Sigmoid colon (tissue), 7 donors: ENCODE data around the gene USP40. TPM values are rescaled to one million over a fixed set of nuclear protein-coding genes. Genes with fewer than 3 reads are reported as not detected.

Experiments used
- DNase-seq: peaks from one replicate; pipeline ENCODE4 v3.0.0-alpha.2; 2019
- H3K27ac ChIP-seq, 4 donors: fragments of 200-600 bp; sonication (generic); one replicate each; pipeline ENCODE4 v1.5.1; 2016 to 2019; ENCODE audit warnings: mild to moderate bottlenecking in 1 of 4
- H3K27me3 ChIP-seq, 3 donors: fragments of 200-600 bp; sonication (generic); one replicate each; pipeline ENCODE4 v1.5.1; 2019; ENCODE audit warnings: mild to moderate bottlenecking in 1 of 3
- H3K36me3 ChIP-seq, 4 donors: fragments of 200-600 bp; sonication (generic); one replicate each; pipeline ENCODE4 v1.5.1; 2016 to 2019
- H3K4me1 ChIP-seq, 4 donors: fragments of 200-600 bp; sonication (generic); one replicate each; pipeline ENCODE4 v1.5.1; 2017 to 2019
- H3K4me3 ChIP-seq, 4 donors: fragments of 200-600 bp; sonication (generic); one replicate each; pipeline ENCODE4 v1.5.1; 2017 to 2019; ENCODE audit warnings: mild to moderate bottlenecking in 2 of 4, moderate library complexity in 1 of 4
- H3K9me3 ChIP-seq, 4 donors: fragments of 200-600 bp in 3 of 4; sonication (generic) in 3 of 4; one replicate each; pipeline versions ENCODE4 v1.5.1 to v1.6.1; 2013 to 2019
- EP300 ChIP-seq, 4 donors: sonication (generic); formaldehyde crosslinking; IDR thresholded peaks; one replicate each; pipeline ENCODE4 v1.6.1; 2017; ENCODE audit warnings: antibody characterized with exemption in 4 of 4
- POLR2A ChIP-seq, 2 donors: fragments of 450-650 bp; IDR thresholded peaks; one replicate each; pipeline ENCODE4 v1.6.1; 2016; ENCODE audit warnings: antibody characterized with exemption in 2 of 2, mild to moderate bottlenecking in 2 of 2, moderate library complexity in 2 of 2
- POLR2AphosphoS5 ChIP-seq, 4 donors: sonication (generic); formaldehyde crosslinking; IDR thresholded peaks; one replicate each; pipeline ENCODE4 v1.6.1; 2017; ENCODE audit warnings: antibody characterized with exemption in 4 of 4
- WGBS, 2 donors: extraction: QIAGEN DNeasy Blood & Tissue Kit; methylation state at CpG; one replicate each; pipeline ENCODE4 v1.1.7; 2013; 5-methylcytosine and 5-hydroxymethylcytosine counted together
- intact Hi-C: fragments of 100-400 bp; cut with DNase I; formaldehyde crosslinking; loops from one replicate; pipeline ENCODE4 v1.15.1; 2023
- polyA plus RNA-seq, 3 donors: library from polyadenylated mRNA; stranded (reverse); fragments of 200-250 nt; gene quantifications; one replicate each; pipeline ENCODE4 v1.2.3, GENCODE V29; 2013
- total RNA-seq, 4 donors: library from RNA; depleted of rRNA; stranded (reverse); fragments of >200 nt; gene quantifications; one replicate each; pipeline ENCODE4 v1.1.0, GENCODE V29; 2016
- TF ChIP-seq, protein P1 (sequence below), 4 experiments: fragments of 450-650 bp in 3 of 4; fragments of 200-600 bp in 1 of 4; IDR thresholded peaks; one replicate each; pipeline ENCODE4 v1.5.1; 2016 to 2019; ENCODE audit warnings: antibody characterized with exemption in 4 of 4, mild to moderate bottlenecking in 3 of 4, moderate library complexity in 2 of 4
- donor health status: healthy with polysubstance abuse.
- donor health status: Bipolar disorder and iron deficiency.
- donor health status: healthy.

Gene USP40
- total and polyA plus RNA-seq, 7 donors, result 9.6 to 34.5 (median 23.4) TPM

DNA sequence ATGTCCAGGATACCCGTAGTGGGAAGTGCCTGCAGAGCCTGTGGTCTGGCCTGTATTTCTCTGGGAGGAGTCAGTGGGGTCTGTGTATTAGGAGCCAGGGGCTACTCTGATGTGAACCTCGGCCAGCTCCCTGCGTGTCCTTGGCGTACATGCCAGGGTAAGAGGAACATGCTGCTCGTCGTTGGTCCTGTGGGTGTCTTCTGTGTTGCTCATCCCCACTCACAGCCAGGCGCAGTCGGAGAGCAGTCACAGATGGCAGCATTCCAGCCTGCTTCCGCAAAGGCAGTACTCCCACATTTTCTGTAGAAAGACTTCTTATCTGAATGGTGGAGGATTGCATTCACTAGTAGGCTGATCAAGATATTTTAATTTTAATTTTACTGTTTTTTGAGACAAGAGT lies 127.4 kb downstream of the USP40 start:
- Histone ChIP-seq H3K27ac (no peak overlapping the region), H3K4me3 (no peak overlapping the region), H3K9me3 (no peaks in the 10 kb centered on the region), H3K27me3 (no peaks in the 10 kb centered on the region), H3K36me3 (peaks cover 5 to 82% (median 17%) of the 10 kb centered on the region in 4 donors), H3K4me1 (peaks cover 0 to 7% (median 1%) of the 10 kb centered on the region in 4 donors)
- peak; percentile 74 for DNase-seq
- WGBS, 2 donors, result 88 to 90% methylated on average over 9 of the region's 9 CpGs
- no peak for TF ChIP-seq POLR2A (IDR thresholded peaks at IDR 0.05)
- TF ChIP-seq, protein P1, sequence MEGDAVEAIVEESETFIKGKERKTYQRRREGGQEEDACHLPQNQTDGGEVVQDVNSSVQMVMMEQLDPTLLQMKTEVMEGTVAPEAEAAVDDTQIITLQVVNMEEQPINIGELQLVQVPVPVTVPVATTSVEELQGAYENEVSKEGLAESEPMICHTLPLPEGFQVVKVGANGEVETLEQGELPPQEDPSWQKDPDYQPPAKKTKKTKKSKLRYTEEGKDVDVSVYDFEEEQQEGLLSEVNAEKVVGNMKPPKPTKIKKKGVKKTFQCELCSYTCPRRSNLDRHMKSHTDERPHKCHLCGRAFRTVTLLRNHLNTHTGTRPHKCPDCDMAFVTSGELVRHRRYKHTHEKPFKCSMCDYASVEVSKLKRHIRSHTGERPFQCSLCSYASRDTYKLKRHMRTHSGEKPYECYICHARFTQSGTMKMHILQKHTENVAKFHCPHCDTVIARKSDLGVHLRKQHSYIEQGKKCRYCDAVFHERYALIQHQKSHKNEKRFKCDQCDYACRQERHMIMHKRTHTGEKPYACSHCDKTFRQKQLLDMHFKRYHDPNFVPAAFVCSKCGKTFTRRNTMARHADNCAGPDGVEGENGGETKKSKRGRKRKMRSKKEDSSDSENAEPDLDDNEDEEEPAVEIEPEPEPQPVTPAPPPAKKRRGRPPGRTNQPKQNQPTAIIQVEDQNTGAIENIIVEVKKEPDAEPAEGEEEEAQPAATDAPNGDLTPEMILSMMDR (IDR thresholded peaks at IDR 0.05), result no peak
- no peak for TF ChIP-seq POLR2AphosphoS5 (IDR thresholded peaks at IDR 0.05)
- no peak for TF ChIP-seq EP300 (IDR thresholded peaks at IDR 0.05)
- intact Hi-C loops, result no loop called here

DNA sequence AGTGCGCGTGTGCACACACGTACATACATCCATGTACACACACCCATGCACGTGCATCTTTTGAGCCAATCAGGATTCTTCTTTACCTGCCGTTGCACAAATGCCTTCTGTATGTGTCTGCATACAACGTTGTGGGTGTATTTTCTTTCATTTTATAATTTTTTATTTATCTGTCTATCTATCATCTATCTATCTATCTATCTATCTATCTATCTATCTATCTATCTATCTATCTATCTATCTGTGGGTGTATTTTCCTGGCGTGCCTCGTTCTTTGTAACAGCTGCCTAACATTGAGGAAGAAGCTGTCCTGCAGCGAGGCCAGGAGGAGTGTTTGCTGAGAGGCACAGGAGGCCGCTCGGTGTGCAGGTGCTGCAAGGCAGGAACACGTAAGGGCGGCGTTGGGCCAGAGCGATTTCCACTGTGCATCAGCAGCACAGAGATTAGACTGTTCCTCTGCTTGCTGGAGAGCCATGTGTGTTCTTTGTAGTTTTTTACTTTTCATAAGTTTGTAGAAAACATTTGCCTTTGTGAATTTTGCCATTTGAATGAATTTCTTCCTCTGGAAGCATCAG lies 127.9 kb downstream of the USP40 start:
- DNase-seq, result peak; percentile 53

DNA sequence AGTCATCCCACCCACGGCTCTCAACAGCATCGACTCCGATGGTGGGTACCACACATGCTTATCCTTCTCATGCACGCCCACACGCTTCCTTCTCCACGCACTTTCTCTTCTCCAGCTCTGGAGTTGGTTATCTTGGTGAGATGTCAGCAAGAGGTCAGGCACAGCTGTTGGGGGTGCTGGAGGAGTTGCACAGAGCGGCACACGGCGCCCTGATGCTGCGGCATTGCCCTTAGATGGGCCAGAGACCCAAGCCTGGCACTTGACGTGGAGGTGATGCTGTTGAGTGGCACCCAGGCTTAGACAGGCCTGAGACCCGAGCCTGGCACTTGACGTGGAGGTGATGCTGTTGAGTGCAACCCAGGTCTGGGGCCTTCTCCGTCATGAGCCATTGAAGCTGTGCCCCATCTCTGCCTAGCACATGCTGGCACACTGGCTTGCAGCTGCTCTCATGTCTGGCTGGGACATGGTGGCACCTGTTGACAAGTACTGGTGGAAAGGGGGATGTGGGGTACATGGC lies 129.1 kb downstream of the USP40 start:
- TF ChIP-seq, protein P1 (IDR thresholded peaks at IDR 0.05), result no peak
- TF ChIP-seq POLR2AphosphoS5 (IDR thresholded peaks at IDR 0.05) (no peak), EP300 (IDR thresholded peaks at IDR 0.05) (no peak), POLR2A (IDR thresholded peaks at IDR 0.05) (no peak)
- 96 to 97% methylated on average over 14 of the region's 14 CpGs for WGBS, 2 donors
- peak; percentile 43 for DNase-seq
- Histone ChIP-seq H3K27me3 (no peaks in the 10 kb centered on the region), H3K36me3 (peaks cover 5 to 75% (median 17%) of the 10 kb centered on the region in 4 donors), H3K27ac (no peak overlapping the region), H3K4me3 (no peak overlapping the region), H3K4me1 (no peaks in the 10 kb centered on the region), H3K9me3 (no peaks in the 10 kb centered on the region)
- intact Hi-C loops, result no loop called here

More for the DNA sequence above, 127.9 kb downstream of the USP40 start:
- intact Hi-C loops, result no loop called here
- WGBS, 2 donors, result 87 to 95% methylated on average over 15 of the region's 15 CpGs
- Histone ChIP-seq H3K27me3 (no peaks in the 10 kb centered on the region), H3K36me3 (peaks cover 5 to 80% (median 17%) of the 10 kb centered on the region in 4 donors), H3K4me3 (no peak overlapping the region), H3K27ac (no peak overlapping the region), H3K4me1 (peaks cover 0 to 6% (median under 1%) of the 10 kb centered on the region in 4 donors), H3K9me3 (no peaks in the 10 kb centered on the region)
- no peak for TF ChIP-seq POLR2AphosphoS5 (IDR thresholded peaks at IDR 0.05)
- no peak for TF ChIP-seq EP300 (IDR thresholded peaks at IDR 0.05)
- TF ChIP-seq POLR2A (IDR thresholded peaks at IDR 0.05), result no peak
- TF ChIP-seq, protein P1 (IDR thresholded peaks at IDR 0.05), result no peak

DNA sequence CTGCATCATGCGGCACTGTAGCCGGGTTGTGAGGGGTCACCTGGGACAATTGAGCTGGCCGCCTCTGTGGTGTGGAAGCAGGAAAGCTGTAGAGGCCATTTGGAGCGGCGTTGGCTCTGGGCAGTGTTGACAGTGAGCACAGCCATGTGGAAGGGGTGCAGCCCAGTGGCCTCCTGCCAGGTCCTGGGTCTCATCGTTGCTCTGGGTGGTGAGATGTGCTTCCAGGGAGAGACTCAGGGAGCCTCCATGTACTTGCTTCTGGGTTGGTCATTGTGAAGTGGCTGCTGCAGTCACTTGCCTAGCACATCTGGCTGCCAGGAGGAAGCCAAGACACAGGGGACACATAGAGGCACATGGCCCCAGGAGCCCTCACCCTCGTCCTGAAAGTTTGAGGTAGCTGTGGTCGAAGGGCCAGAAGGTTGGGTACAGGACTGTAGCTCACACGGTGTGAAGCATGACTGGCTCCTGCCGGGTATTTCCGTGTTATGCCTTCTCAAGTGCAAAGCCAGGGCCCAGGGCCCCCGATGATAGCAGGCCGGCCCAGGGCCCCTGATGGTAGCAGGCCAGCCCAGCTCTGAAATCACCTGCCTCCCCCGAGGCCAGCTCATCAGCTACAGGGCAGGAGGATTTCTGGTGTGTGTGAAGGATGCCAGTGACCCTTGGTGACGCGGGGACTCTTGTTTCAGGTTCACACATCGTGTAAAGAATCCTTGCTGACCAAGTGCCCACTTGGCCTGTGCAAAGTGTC lies 129.7 kb downstream of the USP40 start:
- no peaks in the 10 kb centered on the region for H3K9me3 ChIP-seq
- peak; percentile 60 for DNase-seq
- intact Hi-C loops, result no loop called here
- no peak overlapping the region for H3K4me3 ChIP-seq
- 91 to 92% methylated on average over 17 of the region's 17 CpGs for WGBS, 2 donors
- no peak overlapping the region for H3K27ac ChIP-seq
- H3K4me1 ChIP-seq, result no peaks in the 10 kb centered on the region
- no peaks in the 10 kb centered on the region for H3K27me3 ChIP-seq
- peaks cover 5 to 72% (median 17%) of the 10 kb centered on the region in 4 donors for H3K36me3 ChIP-seq
- TF ChIP-seq, protein P1 (IDR thresholded peaks at IDR 0.05), result no peak
- no peak for TF ChIP-seq POLR2A (IDR thresholded peaks at IDR 0.05)
- no peak for TF ChIP-seq POLR2AphosphoS5 (IDR thresholded peaks at IDR 0.05)
- TF ChIP-seq EP300 (IDR thresholded peaks at IDR 0.05), result no peak
